Neural cell (in vitro differentiated cells): Measurements from ENCODE around the gene APLF.
"Not testable (repeated sequence)": the region's sequence is repeated elsewhere in the genome, so short reads cannot be mapped to it uniquely, and the experiment has no call there.

Source experiments
- EP300 ChIP-seq: fragments of 450-650 bp; conservative IDR thresholded peaks from 2 replicates; pipeline ENCODE4 v1.6.1; 2014; ENCODE audit warnings: antibody characterized with exemption, mild to moderate bottlenecking, moderate library complexity; ENCODE audit not compliant: poor library complexity, severe bottlenecking
- POLR2AphosphoS5 ChIP-seq: IDR thresholded peaks from 2 replicates; pipeline ENCODE4 v1.6.1; 2012
- SMC3 ChIP-seq: fragments of 450-650 bp; conservative IDR thresholded peaks from 2 replicates; pipeline ENCODE4 v1.6.1; 2014; ENCODE audit warnings: antibody characterized with exemption, mild to moderate bottlenecking, moderate library complexity; ENCODE audit not compliant: poor library complexity
- TF ChIP-seq, protein P1 (sequence below): fragments of 450-650 bp; IDR thresholded peaks from 2 replicates; pipeline ENCODE4 v1.5.1; 2014; ENCODE audit warnings: antibody characterized with exemption, mild to moderate bottlenecking, moderate library complexity; ENCODE audit not compliant: poor library complexity, severe bottlenecking

DNA sequence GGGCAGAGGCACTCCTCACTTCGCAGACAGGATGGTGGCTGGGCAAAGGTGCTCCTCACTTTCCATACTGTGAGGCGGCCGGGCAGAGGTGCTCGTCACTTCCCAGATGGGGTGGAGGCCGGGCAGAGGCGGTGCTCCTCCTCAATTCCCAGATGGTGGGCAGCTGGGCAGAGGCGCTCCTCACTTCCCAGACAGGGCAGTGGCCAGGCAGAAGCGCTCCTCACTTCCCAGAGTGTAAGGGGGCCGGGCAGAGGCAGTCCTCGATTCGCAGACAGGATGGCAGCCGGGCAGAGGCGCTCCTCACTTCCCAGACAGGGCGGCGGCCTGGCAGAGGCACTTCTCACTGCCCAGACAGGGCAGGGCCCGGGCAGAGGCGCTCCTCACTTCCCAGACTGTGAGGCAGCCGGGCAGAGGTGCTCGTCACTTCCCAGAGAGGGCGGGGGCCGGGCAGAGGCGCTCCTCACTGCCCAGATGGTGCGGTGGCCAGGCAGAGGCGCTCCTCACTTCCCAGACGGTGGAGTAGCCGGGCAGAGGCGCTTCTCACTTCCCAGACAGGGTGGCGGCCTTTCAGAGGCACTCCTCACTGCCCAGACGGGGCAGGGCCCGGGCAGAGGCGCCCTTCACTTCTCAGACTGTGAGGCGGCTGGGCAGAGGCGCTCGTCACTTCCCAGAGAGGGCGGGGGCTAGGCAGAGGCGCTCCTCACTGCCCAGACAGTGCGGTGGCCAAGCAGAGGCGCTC, 60.1 kb downstream of the APLF start:
- TF ChIP-seq, protein P1, sequence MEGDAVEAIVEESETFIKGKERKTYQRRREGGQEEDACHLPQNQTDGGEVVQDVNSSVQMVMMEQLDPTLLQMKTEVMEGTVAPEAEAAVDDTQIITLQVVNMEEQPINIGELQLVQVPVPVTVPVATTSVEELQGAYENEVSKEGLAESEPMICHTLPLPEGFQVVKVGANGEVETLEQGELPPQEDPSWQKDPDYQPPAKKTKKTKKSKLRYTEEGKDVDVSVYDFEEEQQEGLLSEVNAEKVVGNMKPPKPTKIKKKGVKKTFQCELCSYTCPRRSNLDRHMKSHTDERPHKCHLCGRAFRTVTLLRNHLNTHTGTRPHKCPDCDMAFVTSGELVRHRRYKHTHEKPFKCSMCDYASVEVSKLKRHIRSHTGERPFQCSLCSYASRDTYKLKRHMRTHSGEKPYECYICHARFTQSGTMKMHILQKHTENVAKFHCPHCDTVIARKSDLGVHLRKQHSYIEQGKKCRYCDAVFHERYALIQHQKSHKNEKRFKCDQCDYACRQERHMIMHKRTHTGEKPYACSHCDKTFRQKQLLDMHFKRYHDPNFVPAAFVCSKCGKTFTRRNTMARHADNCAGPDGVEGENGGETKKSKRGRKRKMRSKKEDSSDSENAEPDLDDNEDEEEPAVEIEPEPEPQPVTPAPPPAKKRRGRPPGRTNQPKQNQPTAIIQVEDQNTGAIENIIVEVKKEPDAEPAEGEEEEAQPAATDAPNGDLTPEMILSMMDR = not testable (repeated sequence)
- TF ChIP-seq SMC3, EP300, POLR2AphosphoS5: not testable (repeated sequence)
